ENCODE data around the gene TET3. TPM values are rescaled to one million over a fixed set of nuclear protein-coding genes. Genes with fewer than 3 reads are reported as not detected.

Gene TET3
- total and polyA plus RNA-seq, 2 of the 4 experiments (the other 2 are of a cell fraction) = 1.6 to 1.8 TPM

DNA sequence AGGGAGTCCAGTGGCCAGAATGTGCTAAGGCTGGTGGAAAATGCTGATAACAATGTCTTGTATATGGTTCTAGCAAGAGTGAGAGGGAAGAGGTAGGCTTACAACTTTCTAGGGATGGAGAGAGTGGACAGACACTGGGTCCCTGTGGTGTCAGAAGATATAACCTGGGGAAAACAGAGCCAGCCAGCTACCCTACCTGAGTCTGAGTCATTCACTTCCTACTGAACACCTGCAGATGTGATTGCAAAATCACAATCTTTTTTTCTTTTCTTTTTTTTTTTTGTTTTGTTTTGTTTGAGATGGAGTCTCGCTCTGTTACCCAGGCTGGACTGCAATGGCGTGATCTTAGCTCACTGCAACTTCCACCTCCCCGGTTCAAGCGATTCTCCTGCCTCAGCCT is 7.3 kb downstream of the TET3 start:
- no peak overlapping the region for H3K27ac ChIP-seq (ENCODE audit: insufficient read depth, low read length)
- H3K56ac ChIP-seq (ENCODE audit: extremely low read depth, insufficient read depth, low read length) = no peak overlapping the region
- no peak overlapping the region for H4K8ac ChIP-seq (ENCODE audit: low read depth in 2 of 2, low read length in 2 of 2)
- no peaks in the 10 kb centered on the region for H3K9me3 ChIP-seq (ENCODE audit: control insufficient read depth, insufficient read depth, low read length)
- H3K27me3 ChIP-seq (ENCODE audit: control insufficient read depth, insufficient read depth, low read length) = no peaks in the 10 kb centered on the region
- ChIA-PET CTCF (no interaction called here), POLR2A (ENCODE audit: unreplicated experiment) (no interaction called here)
- peaks cover 33% of the 10 kb centered on the region for H3K9me1 ChIP-seq (ENCODE audit: insufficient read depth, low read length)
- peaks cover 65% of the 10 kb centered on the region for H4K20me1 ChIP-seq (ENCODE audit: insufficient read depth, low read length)
- dilution Hi-C loops (cut with HindIII; ENCODE audit: low sequenced_read_pairs, unreplicated experiment) = no loop called here
- TF ChIP-seq BHLHE40 (IDR thresholded peaks at IDR 0.05; ENCODE audit: low read depth, low read length) (no peak), MAFK (IDR thresholded peaks at IDR 0.05; ENCODE audit: low read depth, low read length) (no peak), NFE2L2 (IDR thresholded peaks at IDR 0.05; ENCODE audit: low read depth, low read length) (no peak), POLR2A (IDR thresholded peaks at IDR 0.05; ENCODE audit: low read depth, low read length) (no peak)
- TF ChIP-seq, protein P1, sequence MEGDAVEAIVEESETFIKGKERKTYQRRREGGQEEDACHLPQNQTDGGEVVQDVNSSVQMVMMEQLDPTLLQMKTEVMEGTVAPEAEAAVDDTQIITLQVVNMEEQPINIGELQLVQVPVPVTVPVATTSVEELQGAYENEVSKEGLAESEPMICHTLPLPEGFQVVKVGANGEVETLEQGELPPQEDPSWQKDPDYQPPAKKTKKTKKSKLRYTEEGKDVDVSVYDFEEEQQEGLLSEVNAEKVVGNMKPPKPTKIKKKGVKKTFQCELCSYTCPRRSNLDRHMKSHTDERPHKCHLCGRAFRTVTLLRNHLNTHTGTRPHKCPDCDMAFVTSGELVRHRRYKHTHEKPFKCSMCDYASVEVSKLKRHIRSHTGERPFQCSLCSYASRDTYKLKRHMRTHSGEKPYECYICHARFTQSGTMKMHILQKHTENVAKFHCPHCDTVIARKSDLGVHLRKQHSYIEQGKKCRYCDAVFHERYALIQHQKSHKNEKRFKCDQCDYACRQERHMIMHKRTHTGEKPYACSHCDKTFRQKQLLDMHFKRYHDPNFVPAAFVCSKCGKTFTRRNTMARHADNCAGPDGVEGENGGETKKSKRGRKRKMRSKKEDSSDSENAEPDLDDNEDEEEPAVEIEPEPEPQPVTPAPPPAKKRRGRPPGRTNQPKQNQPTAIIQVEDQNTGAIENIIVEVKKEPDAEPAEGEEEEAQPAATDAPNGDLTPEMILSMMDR (conservative IDR thresholded peaks at IDR 0.05; ENCODE audit: low read depth, low read length) = no peak
- TF ChIP-seq, protein P2, sequence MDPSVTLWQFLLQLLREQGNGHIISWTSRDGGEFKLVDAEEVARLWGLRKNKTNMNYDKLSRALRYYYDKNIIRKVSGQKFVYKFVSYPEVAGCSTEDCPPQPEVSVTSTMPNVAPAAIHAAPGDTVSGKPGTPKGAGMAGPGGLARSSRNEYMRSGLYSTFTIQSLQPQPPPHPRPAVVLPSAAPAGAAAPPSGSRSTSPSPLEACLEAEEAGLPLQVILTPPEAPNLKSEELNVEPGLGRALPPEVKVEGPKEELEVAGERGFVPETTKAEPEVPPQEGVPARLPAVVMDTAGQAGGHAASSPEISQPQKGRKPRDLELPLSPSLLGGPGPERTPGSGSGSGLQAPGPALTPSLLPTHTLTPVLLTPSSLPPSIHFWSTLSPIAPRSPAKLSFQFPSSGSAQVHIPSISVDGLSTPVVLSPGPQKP (IDR thresholded peaks at IDR 0.05; ENCODE audit: borderline replicate concordance, low read depth, low read length) = no peak
- DNase-seq (no peak), ATAC-seq (ENCODE audit: low read depth) (no peak)
- H2AK9ac ChIP-seq (replicated peaks; ENCODE audit: low read depth, low read length, poor library complexity) = no peak overlapping the region
- no peak overlapping the region for H3K23ac ChIP-seq (ENCODE audit: low read depth, low read length)
- H2BK20ac ChIP-seq (ENCODE audit: low read depth, low read length) = no peak overlapping the region
- H3K14ac ChIP-seq (replicated peaks; ENCODE audit: low read depth, low read length) = no peak overlapping the region
- no peak overlapping the region for H3K4ac ChIP-seq (ENCODE audit: low read depth, low read length)
- H3K4me3 ChIP-seq (ENCODE audit: insufficient read depth, low read depth, low read length) = no peak overlapping the region
- no peak overlapping the region for H2BK120ac ChIP-seq (ENCODE audit: low read depth, low read length)
- peaks cover 17% of the 10 kb centered on the region for H3K4me1 ChIP-seq (ENCODE audit: control insufficient read depth, insufficient read depth, low read length)
- no CpG with 5 or more reads among the region's 4 CpGs for WGBS, 2 experiments (ENCODE audit: extremely low coverage in 2 of 2, insufficient read length in 1 of 2)
- no peak overlapping the region for H3K9ac ChIP-seq (ENCODE audit: low read depth, low read length)
- H4K91ac ChIP-seq (ENCODE audit: insufficient read depth, low read depth, low read length) = no peak overlapping the region
- no peak overlapping the region for H2AK5ac ChIP-seq (ENCODE audit: low read depth, low read length)
- BruUV-seq (replicated peaks) = no TSS peak
- no peak overlapping the region for H2AFZ ChIP-seq (replicated peaks; ENCODE audit: low read length, poor library complexity)
- no peak overlapping the region for H3K18ac ChIP-seq (ENCODE audit: low read depth, low read length)
- H3K79me1 ChIP-seq (ENCODE audit: low read depth in 1 of 2, low read length in 2 of 2) = peaks cover 38 to 90% of the 10 kb centered on the region in 2 experiments
- in situ Hi-C loops (cut with MboI; ENCODE audit: low sequenced_read_pairs) = no loop called here
- H3K4me2 ChIP-seq (ENCODE audit: low read depth, low read length) = no peak overlapping the region
- H4K5ac ChIP-seq (ENCODE audit: low read depth, low read length) = no peak overlapping the region
- intact Hi-C loops (cut with micrococcal nuclease) = no loop called here
- H3K36me3 ChIP-seq (ENCODE audit: control insufficient read depth, insufficient read depth, low read length) = no peaks in the 10 kb centered on the region; the same call in none of the 2 replicates
- H2BK5ac ChIP-seq (ENCODE audit: low read depth, low read length, poor library complexity, severe bottlenecking) = no peak overlapping the region
- no peak overlapping the region; the same call in 2 of the 3 replicates for H2BK15ac ChIP-seq (ENCODE audit: low read depth, low read length)
